GM19023 (cell line): ENCODE results near the gene RHOT2.

Source experiments
- ATAC-seq: cut with Tn5 transposase; IDR thresholded peaks from one replicate; pipeline ENCODE4 v1.9.1; 2021; ENCODE audit warnings: mild to moderate bottlenecking, moderate library complexity; ENCODE audit not compliant: unreplicated experiment

The RHOT2 gene

GRCh38 chr16:647173-647902, 20.6 kb upstream of the RHOT2 start:
- no peak for ATAC-seq

DNA sequence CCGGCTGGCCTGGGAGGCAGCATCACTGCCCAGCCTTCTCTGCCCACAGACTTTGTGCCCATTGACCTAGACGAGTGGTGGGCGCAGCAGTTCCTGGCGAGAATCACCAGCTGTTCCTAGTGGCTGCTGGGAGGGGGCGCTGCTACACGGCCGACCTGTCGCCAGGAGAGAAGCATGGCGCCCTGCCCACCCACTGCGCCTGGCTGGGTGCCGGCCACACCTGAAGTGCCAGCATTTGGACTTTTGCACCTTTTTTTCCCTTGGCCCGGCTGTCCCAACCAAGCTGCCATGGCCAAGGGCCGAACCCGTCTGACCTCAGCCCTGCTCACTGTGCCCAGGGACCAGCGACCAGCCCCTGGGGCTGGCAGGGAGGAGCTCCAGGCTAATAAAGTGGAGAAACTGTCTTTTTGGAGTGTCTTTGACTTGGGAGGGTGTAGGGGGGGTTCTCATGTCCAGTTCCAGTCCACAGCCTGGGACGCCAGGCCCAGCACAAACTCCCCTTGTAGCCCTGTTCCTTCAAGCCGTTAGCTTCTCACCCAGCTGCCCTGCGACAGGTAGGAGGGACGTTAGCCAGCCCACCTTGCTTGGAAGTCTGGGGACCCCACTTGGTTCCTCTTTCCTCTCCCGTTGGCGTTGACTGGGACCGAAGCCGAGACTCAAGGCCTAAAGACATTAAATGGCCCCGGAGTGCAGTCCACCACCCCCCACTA, 19.7 kb upstream of the RHOT2 start:
- ATAC-seq: no peak

GRCh38 chr16:648781-649589, 18.9 kb upstream of the RHOT2 start, which contains the start of gene WDR90:
Gene WDR90 (plus strand): TSS chr16:649365. CDS start chr16:649417, 52 bp downstream.
- ATAC-seq: peak; percentile 83

DNA sequence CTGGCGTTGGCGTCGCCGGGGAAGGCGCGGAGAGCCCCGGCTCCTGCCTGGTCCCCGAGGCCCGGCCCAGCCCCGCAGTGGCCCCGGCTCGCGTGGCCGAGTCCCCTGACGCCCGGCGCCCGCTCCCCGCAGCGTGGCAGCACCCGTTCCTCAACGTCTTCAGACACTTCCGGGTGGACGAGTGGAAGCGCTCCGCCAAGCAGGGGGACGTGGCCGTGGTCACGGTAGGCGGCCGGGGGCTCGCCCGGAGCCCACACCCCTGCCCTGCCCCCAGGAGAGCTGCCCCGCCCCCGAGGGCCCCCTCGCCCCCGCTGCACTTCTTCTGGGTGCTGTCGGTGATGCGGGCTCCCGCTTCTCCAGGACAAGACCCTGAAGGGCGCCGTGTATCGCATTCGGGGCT, 18.3 kb upstream of the RHOT2 start:
- peak; percentile 13 for ATAC-seq

DNA sequence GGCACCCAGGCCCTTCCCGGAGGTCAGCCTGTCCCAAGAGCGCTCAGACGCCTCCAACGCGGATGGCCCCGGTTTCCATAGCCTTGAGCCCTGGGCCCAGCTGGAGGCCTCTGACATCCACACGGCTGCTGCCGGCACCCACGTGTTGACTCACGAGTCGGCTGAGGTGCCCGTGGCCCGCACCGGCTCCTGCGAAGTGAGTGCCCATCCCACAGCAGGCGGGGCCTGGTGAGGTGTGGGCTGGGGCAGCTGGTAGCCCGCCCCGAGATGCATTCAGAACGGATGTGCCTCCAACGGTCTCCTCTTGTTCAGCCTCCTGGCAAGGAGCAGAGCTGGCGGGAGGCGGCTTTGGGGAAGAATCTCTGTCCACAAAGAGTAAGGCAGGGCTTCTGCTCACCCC, 16.1 kb upstream of the RHOT2 start:
- no peak for ATAC-seq

GRCh38 chr16:652454-653305, 15.3 kb upstream of the RHOT2 start:
- ATAC-seq: no peak

DNA sequence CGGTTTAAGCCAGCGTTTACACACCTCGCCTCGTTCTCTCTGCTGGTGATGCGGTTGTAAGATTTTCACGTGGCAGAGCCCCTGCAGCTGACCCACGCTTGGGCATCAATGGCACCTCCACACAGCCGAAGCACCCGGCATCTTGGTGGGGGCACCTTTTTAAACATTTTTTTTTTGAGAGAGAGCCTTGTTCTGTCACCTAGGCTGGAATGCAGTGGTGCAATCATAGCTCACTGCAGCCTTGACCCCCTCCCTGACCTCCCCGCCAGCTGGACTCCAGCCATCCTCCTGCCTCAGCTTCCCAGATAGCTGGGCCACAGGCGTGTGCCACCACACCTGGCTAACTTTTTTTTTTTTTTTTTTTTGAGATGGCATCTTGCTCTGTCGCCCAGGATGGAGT, 13.9 kb upstream of the RHOT2 start:
- no peak for ATAC-seq

DNA sequence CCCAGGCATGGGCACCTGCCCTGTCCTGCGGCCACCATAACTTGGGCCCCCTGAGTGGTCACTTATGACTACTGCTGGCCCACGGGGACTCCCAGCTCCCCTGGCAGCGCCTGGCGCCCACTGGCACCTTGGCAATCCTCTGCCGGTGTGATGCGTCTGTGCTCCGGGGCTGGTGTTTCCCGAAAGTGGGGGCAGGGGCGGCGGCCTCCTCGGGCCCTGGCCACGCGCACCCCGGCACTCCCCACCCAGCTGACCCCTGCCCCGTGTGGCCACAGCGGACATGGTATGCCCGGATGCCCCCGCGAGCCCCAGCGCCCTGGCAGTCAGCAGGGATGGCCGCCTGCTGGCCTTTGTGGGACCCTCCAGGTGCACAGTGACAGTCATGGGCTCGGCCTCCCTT, 10.4 kb upstream of the RHOT2 start:
- no peak for ATAC-seq

DNA sequence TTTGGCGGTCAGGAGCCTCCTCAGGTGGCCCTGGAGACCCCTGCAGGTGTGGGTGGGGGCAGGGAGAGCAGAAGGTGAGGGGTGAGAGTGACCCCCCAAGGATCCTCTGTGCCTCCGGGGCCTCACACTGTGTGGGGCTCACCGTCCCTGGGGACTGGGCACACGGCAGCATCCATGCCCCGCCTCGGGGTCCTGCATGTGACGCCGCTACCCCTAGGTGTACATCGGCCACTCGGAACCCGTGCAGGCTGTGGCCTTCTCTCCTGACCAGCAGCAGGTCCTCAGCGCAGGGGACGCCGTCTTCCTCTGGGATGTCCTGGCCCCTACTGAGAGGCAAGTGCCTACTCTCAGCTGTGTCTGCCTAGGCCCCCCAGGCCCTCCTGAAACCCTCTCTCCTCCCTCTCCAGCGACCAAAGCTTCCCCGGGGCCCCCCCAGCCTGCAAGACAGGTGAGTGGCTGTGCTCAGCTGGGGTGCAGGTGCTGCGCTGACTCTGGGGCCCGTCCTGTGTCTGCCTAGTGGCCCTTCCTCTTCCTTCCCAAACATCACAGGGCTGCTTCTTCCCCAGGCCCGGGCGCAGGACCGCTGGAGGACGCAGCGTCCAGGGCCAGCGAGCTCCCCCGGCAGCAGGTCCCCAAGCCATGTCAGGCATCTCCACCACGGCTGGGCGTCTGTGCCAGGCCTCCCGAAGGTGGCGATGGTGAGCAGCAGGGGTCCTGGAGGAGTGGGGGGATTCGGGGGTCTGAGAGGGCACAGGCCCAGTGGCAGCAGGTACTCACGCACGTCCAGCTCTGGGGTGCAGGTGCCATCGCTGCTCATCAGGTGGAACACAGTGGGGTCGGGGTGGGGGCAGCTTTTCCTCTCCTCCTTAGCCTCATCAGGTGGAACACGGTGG, 9.0 kb upstream of the RHOT2 start:
- no peak for ATAC-seq

- no peak for ATAC-seq
Measured at GRCh38 chr16:659618-660017, 8.3 kb upstream of the RHOT2 start.

DNA sequence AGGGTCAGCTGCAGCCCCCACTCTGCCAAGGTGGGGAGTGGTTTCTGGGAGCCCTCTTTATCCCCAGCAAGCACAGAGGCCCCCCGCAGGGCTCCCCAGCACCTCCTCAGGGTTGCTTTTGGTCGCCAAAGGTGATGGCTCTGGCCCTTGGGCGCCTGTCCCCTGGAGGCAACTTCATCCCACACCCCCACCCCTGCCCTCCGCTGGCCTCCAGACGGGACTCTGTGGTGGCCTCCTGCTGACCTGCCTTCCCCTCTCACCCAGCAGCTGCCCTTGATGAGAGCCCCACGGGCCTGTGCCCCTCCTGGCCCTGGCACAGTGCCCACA, 7.8 kb upstream of the RHOT2 start:
- no peak for ATAC-seq

DNA sequence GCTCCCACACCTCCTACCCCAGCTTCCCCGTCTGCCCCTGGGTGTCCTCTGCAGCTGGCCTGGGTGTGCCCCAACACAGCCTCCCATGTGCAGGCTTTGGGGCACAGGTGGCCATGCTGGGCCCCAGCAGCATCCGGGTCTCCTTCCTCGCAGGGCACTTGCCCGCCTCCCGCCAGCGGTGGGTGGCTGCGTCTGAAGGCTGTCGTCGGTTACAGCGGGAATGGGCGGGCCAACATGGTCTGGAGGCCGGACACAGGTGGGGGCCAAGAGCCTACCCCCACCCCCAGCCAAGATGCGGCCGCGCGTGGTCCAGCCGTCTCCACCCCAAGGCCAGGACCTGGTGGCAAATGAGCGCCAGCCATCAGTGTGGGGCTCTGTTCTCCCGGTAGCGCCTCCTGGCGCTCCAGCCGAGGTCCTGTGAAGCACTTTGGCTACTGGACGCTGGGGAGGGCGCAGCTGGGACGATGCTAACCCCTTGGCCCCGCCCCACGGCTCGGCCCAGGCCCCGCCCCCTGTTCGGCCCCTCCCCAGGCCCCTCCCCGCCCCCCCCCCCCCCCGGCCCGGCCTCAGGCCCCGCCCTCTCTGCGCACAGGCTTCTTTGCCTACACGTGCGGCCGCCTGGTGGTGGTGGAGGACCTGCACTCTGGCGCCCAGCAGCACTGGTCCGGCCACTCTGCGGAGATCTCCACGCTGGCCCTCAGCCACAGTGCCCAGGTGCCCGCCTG, 7.3 kb upstream of the RHOT2 start:
- ATAC-seq: no peak

GRCh38 chr16:661184-661821, 6.6 kb upstream of the RHOT2 start:
- no peak for ATAC-seq

- ATAC-seq: no peak
Measured at GRCh38 chr16:662095-662494, 5.8 kb upstream of the RHOT2 start.

DNA sequence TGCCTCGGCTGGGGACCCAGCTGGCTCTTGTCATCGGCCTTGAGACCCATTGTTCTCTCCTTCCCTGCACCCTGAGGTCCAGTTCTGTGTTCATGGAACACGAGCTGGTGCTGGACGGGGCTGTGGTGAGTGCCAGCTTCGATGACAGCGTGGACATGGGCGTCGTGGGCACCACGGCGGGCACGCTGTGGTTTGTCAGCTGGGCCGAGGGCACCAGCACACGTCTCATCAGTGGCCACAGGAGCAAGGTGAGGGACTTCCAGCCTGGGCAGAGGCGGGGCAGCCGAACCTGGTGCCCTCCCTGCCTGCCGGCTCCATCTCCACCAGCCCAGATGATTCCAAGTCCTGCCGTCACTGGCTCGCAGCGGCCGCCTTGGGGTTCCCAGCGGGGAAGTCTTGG, 5.3 kb upstream of the RHOT2 start:
- no peak for ATAC-seq

GRCh38 chr16:666572-666971, 1.4 kb upstream of the RHOT2 start:
- no peak for ATAC-seq

DNA sequence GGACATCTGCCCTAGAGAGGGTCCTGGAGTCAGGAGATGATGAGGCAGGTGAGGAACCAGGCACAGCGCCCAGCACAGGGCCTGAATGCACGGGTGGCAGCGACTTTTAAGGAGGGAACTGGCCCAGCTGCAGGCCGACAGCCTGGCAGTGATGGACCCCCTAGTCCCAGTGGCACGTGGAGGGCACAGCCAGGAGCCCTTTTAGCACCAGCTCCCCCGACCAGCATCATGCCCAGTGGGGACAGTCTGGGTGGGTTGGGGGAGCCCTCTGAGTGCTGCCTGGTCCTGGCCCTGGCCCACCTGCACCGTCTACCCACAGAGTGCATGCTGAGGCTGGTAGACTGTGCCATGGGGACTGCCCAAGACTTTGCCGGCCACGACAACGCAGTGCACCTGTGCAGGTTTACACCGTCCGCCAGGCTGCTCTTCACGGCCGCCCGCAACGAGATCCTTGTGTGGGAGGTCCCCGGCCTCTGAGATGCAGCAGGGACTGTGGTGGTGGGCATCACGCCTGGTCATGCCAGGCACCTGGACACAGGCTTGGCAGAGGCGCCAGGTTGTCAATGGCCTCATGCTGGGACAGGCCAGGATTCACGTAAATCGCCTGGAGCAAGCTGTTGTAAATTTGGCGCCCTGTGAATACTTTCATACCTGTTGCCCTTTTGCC, 686 bp upstream of the RHOT2 start:
- no peak for ATAC-seq

DNA sequence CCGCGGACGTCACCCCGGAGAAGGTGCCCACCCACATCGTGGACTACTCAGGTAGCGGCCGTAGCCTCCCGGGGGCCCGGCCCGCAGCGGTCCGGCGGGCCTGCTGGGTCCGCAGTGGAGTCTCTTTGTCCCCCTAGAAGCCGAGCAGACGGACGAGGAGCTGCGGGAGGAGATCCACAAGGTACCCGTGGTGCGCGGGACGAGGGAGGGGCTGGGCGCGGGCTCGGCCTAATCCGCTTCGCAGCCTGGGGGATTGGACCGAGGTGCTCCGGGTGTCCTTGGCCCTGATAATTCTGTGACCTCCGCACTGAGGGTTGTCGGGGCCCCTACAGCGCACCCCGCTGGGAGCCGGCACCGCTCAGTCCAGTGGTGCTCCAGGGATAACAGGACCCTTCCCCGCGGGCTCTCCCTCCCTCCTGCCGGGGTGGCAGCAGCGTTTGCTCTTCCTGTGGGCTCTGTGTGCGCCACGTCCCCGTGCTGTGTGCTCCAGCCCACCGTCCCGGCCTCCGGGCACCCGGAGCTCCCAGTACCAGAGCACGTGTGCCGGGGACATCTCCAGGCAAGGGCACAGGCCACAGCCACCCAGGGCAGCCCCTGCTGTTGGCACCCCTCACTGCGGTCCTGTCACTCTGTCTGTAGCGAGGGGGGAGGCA, 713 bp downstream of the RHOT2 start:
- no peak for ATAC-seq
